Omental fat pad (tissue), 4 donors: Measurements from ENCODE around the gene RTKN. TPM values are rescaled to one million over a fixed set of nuclear protein-coding genes. Genes with fewer than 3 reads are reported as not detected.
"Not testable (repeated sequence)": the region's sequence is repeated elsewhere in the genome, so short reads cannot be mapped to it uniquely, and the experiment has no call there.

ENCODE experiments used
- ATAC-seq: fragments of 150-250 bp; one replicate; pipeline ENCODE4 v1.9.1; 2016; ENCODE audit warnings: mild to moderate bottlenecking, moderate library complexity; ENCODE audit not compliant: low FRiP score
- DNase-seq: peaks from one replicate; pipeline ENCODE4 v3.0.0-alpha.2; 2019; ENCODE audit warnings: low spot score
- total RNA-seq, 4 donors: library from RNA; depleted of rRNA; stranded (reverse); fragments of >200 nt; gene quantifications; one replicate each; pipeline ENCODE4 v1.1.0, GENCODE V29; 2016
- TF ChIP-seq, protein P1 (sequence below), 3 donors: fragments of 450-650 bp; IDR thresholded peaks; one replicate each; pipeline ENCODE4 v1.5.1; 2016 to 2017; ENCODE audit warnings: antibody characterized with exemption in 3 of 3, mild to moderate bottlenecking in 3 of 3, moderate library complexity in 2 of 3

RTKN gene
- total RNA-seq, 4 donors from 2014 or later: 9.1 to 32.2 (median 19.3) TPM

DNA sequence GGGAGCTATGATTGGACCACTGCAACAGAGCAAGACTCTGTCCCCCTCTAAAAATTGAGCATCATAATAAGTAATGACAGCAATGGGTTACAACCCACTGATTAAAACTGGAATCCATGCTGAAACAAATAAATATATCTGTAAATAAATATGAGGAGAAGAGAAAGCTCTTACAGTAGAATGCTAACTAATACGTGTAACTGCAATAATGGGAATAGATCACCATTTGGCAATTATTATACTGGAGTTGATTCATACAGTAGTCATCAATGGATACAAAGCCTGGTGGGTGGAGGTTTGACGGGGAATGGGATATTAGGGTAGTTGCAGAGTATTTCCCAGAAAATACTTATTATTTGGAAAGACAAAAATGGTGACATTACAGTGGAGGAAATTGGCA lies 7.0 kb upstream of the RTKN start:
- TF ChIP-seq, protein P1, sequence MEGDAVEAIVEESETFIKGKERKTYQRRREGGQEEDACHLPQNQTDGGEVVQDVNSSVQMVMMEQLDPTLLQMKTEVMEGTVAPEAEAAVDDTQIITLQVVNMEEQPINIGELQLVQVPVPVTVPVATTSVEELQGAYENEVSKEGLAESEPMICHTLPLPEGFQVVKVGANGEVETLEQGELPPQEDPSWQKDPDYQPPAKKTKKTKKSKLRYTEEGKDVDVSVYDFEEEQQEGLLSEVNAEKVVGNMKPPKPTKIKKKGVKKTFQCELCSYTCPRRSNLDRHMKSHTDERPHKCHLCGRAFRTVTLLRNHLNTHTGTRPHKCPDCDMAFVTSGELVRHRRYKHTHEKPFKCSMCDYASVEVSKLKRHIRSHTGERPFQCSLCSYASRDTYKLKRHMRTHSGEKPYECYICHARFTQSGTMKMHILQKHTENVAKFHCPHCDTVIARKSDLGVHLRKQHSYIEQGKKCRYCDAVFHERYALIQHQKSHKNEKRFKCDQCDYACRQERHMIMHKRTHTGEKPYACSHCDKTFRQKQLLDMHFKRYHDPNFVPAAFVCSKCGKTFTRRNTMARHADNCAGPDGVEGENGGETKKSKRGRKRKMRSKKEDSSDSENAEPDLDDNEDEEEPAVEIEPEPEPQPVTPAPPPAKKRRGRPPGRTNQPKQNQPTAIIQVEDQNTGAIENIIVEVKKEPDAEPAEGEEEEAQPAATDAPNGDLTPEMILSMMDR (IDR thresholded peaks at IDR 0.05): no peak
- no peak for DNase-seq

DNA sequence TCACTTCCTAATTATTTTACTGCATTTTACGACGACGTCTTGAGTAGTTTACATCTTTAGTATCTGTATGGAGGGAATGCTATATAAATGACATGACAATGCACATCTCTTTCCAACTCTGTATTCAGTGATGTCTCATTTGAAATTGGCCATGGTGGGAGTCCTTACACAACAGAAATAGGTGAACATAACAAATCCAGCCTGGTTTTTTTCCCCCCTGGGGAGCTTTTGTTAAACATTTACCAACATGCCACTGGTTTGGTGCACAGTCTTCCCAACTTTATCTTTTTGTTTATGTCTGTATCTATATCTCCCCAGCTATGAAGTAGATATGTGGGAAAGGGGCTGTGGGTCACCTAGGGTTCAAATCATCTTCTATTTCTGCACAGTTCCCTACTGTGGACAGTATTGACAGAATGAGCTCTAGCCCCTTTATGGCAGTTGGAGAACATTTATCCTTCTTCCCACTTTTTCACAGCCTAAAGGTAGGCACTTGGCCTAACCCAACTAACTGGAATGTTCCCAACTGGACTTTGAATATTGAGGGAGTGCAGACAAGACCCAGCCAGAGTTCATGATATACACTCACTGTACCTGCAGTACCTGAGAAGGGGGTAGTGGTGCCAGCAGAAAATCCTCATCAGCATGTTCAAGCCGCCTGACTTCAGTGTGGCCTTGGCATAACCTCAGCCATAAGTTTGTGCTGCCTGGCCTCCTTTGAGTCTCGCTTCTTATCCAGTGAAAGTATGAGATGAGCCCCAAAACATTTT lies 5.7 kb upstream of the RTKN start:
- no peak for DNase-seq

More for the DNA sequence above, 7.0 kb upstream of the RTKN start:
- ATAC-seq: no peak

DNA sequence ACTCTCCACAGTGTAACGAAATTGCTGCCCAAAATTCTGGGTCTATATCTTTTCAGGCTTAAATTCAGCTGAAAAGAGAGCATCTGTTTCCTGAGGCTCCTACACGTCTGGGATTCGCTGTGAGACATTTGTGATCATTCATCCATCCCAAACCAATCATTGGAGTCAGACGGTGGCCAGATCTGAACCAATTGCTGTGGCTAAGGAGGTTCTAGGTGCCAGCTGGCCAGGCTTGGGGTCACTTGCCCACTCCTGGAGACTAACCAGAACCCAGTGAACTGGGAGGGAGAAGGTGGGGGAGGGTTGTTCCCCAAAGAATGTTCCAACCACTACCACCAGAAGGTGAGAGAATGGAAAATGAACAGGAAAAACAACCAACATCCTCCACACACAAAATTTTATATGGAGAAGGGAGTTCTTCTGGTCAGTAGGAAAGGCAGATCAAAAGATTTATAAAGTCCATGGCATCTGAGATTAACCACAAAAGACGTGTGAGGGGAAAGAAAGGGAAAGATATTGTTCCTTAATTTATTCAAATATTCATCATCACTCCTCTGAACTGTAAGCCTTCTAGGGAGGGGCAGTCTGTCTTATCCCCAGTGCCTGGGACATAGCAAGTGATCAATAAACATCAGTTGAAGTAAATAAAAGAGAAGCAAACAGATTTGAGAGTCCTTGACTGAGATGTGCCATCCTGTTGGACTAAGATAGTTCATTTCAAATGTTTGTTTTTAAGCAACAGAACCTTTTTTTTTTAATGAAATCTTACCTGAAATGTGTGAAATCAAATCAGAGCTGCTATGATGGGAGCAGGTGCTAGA lies 3.0 kb upstream of the RTKN start:
- ATAC-seq (no peak), DNase-seq (no peak)
- TF ChIP-seq, protein P1 (IDR thresholded peaks at IDR 0.05): no peak

More for the DNA sequence above, 5.7 kb upstream of the RTKN start:
- TF ChIP-seq, protein P1 (IDR thresholded peaks at IDR 0.05): no peak
- ATAC-seq: no peak

DNA sequence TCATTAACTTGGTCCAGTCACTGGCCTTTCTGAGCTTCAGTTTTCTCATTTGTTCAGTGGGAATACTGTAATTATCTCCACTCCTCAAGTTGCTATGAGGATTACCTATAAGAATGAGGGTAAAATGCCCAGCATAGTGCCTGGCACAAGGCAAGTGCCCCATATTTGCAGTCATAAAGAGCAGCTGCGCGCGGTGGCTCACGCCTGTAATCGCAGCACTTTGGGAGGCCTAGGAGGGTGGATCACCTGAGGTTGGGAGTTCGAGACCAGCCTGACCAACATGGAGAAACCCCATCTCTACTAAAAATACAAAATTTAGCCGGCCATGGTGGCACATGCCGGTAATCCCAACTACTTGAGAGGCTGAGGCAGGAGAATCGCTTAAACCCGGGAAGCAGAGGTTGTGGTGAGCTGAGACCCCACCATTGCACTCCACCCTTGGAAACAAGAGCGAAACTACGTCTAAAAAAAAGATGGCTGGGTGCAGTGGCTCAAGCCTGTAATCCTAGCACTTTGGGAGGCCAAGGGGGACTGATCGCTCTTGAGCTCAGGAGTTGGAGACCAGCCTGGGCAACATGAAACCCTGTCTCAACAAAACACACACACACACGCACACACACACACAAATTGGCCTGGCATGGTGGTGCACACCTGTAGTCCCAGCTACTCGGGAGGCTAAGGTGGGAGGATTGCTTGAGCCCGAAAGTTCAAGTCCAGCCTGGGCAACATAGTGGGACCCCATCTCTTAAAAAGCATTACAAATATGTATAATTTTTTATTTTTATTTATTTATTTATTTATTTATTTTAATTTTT lies 953 bp upstream of the RTKN start:
- not testable (repeated sequence) for ATAC-seq, DNase-seq

DNA sequence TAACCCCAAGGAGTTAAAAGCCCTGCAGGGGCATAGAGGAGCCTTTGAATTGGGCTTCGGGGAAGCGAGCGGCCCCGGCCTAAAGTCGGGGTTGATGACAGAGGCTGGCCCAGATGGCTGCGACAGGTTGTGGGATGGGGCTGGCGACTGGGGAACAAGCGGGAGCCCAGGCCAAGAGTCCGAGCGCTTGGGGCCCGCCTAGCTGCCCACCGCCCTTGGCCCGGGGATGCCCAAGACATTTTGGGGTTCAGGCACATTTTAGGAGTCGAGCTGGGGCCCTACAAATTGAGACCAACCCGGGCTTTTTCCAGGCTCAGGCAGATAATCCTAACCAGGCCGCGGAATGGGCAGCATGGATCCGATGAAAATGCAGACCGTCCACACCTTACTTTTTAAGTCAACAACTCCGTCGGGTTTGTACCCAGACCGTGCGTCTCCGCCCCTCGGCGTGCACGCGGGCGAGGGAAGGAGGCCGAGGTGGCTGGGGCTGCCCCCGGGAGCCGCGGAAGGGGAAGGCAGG lies 507 bp downstream of the RTKN start:
- no peak for DNase-seq
- ATAC-seq: no peak
- TF ChIP-seq, protein P1 (IDR thresholded peaks at IDR 0.05): no peak

DNA sequence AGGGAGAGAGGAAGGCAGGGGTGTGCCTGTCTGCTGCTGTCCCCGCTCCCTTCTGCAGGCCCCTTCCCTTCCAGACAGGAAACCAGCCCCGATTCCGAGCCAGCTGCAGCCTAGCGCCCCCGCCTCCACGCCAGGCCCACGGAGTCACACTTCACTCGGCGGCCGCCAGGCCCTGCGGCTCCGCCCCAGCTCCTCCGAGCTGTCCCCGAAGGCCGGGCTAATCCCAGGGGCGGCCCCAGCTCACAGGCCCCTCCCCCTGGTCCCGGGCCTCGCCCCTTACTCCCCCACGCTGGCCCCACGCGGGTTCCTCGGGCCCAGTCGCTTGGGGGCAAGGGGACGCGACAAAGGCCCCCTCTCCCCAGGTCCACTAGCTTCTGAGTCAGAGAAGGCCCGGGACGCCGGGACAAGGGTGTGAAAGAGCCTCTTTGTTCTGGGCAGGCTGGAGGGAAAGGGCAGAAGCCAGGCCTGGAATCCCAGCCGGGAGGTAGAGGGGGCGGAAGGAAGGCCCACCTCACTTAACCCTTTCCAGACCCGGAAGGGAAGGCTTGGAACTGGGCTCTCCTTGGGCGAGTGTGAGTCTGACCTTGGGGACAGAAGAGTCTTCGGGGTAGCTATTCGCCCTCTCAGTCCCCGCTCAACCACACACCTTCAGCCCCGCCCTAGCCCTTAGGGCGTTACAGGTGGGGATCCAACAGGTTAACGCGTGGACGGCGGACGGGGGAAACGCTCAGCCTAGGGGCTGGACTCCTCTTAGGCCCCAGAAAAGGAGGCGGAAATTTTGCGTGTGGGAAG lies 1.2 kb downstream of the RTKN start:
- TF ChIP-seq, protein P1 (IDR thresholded peaks at IDR 0.05): no peak
- DNase-seq (peak; percentile 42), ATAC-seq (peak; percentile 92)
